Stimulated activated naive B cell treated with anti-CD40 and anti-IgM and Interleukin-4, amounts not matched to agents 10 μg/mL and 1 μg/mL and 100 μg/mL, for 72 hours (primary cell): Measurements from ENCODE around the gene ANTXR2.
A peak's percentile ranks its signal among the peaks of the same experiment; 100 is the strongest.
"Not testable (repeated sequence)": the region's sequence is repeated elsewhere in the genome, so short reads cannot be mapped to it uniquely, and the experiment has no call there.

Experiments used
- ATAC-seq, 2 donors: fragments of 150-1000 bp; cut with Tn5 transposase; replicated peaks; 2 replicates each; pipeline ENCODE4 v1.10.0; 2021; ENCODE audit warnings: moderate library complexity in 1 of 2
- DNase-seq: peaks from one replicate; pipeline ENCODE4 v3.0.0; 2021
- H3K27ac Mint-ChIP-seq: one replicate; pipeline ENCODE4 v1.8.0; 2022; ENCODE audit warnings: mild to moderate bottlenecking, mixed read lengths
- H3K27me3 Mint-ChIP-seq, 2 donors: one replicate each; pipeline ENCODE4 v1.8.0; 2022; ENCODE audit warnings: mixed read lengths in 2 of 2
- H3K36me3 Mint-ChIP-seq, 2 donors: one replicate each; pipeline ENCODE4 v1.8.0; 2022; ENCODE audit warnings: mixed read lengths in 2 of 2, mild to moderate bottlenecking in 1 of 2
- H3K4me1 Mint-ChIP-seq, 2 donors: one replicate each; pipeline ENCODE4 v1.8.0; 2022; ENCODE audit warnings: mixed read lengths in 2 of 2, mild to moderate bottlenecking in 1 of 2
- H3K4me3 Mint-ChIP-seq, 2 donors: one replicate each; pipeline ENCODE4 v1.8.0; 2022; ENCODE audit warnings: mild to moderate bottlenecking in 2 of 2, mixed read lengths in 2 of 2, moderate library complexity in 1 of 2
- H3K9me3 Mint-ChIP-seq, 2 donors: one replicate each; pipeline ENCODE4 v1.8.0; 2022; ENCODE audit warnings: mixed read lengths in 2 of 2, mild to moderate bottlenecking in 1 of 2

ANTXR2 gene

GRCh38 chr4:80012291-80012690 lies 60.7 kb downstream of the ANTXR2 start:
- peaks cover 2 to 9% of the 10 kb centered on the region in 2 donors for H3K4me1 Mint-ChIP-seq
- no peak overlapping the region for H3K4me3 Mint-ChIP-seq
- DNase-seq (no peak), ATAC-seq (no peak)
- peaks cover 8 to 27% of the 10 kb centered on the region in 2 donors for H3K36me3 Mint-ChIP-seq
- H3K9me3 Mint-ChIP-seq: no peaks in the 10 kb centered on the region
- no peaks in the 10 kb centered on the region for H3K27me3 Mint-ChIP-seq
- no peak overlapping the region for H3K27ac Mint-ChIP-seq

DNA sequence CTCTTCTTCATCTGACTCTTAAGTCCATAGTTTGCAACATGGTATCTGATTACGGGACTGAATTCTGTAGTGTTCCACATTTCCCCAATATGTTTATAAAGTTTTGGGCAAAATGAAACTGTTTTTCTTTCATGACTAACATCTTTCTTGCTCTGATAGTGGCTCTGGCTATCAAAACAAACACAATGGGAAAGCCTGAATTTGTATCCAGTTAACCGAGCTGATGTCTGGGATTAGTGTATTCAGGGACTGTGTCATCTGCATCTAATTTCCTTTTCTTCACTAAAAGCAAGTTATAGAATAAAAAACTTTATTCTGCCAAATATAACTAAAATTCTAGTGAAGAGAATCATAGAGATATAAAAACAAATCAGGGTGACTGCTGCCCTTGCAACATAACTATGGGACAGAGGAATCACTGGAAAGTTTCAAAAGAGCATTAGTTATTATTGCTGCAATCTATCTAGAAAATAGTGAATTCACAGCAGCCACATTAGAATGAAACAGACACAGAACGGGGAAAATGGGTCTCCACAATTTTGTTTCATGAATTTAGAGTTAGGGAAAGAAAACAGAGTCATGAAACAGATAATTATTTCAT lies 61.3 kb downstream of the ANTXR2 start:
- Mint-ChIP-seq H3K4me1 (peaks cover 2 to 13% of the 10 kb centered on the region in 2 donors), H3K4me3 (no peak overlapping the region), H3K9me3 (no peaks in the 10 kb centered on the region), H3K27ac (no peak overlapping the region), H3K27me3 (no peaks in the 10 kb centered on the region), H3K36me3 (peaks cover 11 to 32% of the 10 kb centered on the region in 2 donors)
- no peak for DNase-seq
- no peak for ATAC-seq

DNA sequence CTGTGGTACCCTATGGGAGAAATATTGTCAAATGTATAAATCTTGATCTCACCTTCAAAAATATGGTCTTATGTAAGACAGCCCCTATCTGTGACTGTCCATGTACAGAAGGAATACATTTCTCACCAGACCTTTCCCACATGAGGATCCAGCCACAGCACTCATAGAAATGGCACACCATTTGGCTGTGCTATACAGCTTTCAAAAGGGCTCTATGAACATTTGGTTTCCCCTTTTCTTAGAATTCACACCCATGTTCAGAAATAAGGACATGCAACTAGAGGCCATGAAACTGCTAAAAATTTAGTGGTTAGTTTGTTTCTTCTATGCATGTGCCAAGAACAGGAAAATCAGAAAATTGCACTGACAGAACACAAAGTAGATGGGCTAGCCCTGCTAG lies 62.7 kb downstream of the ANTXR2 start:
- Mint-ChIP-seq H3K9me3 (no peaks in the 10 kb centered on the region), H3K4me1 (peaks cover 4 to 27% of the 10 kb centered on the region in 2 donors), H3K27ac (no peak overlapping the region), H3K36me3 (peaks cover 18 to 45% of the 10 kb centered on the region in 2 donors), H3K4me3 (no peak overlapping the region), H3K27me3 (no peaks in the 10 kb centered on the region)
- ATAC-seq: no peak
- no peak for DNase-seq

DNA sequence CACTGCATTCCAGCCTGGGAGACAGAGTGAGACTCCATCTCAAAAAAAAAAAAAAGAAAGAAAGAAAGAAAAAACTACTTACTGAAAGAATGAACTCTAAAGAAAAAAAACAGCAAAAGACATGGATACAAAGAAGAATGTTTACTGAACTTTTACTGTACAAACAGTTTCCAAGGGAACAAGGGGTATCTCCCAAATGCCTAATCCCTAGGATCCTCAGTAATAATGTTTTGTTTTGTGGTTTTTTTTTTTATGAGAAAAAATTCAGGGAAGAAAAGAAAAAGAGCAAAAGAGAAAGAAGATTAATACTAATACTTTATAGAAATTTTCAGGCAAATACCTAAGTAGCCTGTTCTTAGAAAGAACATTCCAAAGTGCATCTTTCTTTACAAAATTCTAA lies 63.2 kb downstream of the ANTXR2 start:
- no peak overlapping the region for H3K4me3 Mint-ChIP-seq
- H3K27me3 Mint-ChIP-seq: no peaks in the 10 kb centered on the region
- no peak overlapping the region for H3K27ac Mint-ChIP-seq
- H3K36me3 Mint-ChIP-seq: peaks cover 19 to 47% of the 10 kb centered on the region in 2 donors
- H3K9me3 Mint-ChIP-seq: no peaks in the 10 kb centered on the region
- no peak for ATAC-seq
- no peak for DNase-seq
- H3K4me1 Mint-ChIP-seq: peaks cover 4 to 28% of the 10 kb centered on the region in 2 donors

DNA sequence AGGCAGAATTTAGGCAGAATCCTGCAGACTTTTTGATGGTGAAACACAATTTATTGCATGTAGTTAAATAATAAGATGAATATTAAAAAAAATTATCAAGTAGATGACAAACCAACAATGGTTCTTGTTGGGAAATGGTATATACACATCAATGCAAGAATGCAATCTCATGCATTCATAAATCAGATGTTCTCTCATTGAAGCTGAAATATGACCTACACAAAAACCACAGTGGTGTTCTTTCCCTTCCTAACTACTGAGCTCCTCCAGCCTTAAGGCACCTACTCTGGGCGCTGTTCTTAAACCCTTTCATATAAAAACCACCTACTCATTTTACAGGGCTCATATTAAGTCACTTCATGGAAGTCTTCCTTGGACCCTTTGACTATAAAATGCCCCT lies 64.1 kb downstream of the ANTXR2 start:
- Mint-ChIP-seq H3K27me3 (no peaks in the 10 kb centered on the region), H3K4me1 (peaks cover 4 to 28% of the 10 kb centered on the region in 2 donors), H3K36me3 (peaks cover 23 to 51% of the 10 kb centered on the region in 2 donors), H3K4me3 (no peak overlapping the region), H3K27ac (no peak overlapping the region), H3K9me3 (peaks cover 4 to 5% of the 10 kb centered on the region in 2 donors)
- no peak for ATAC-seq
- no peak for DNase-seq

- H3K4me3 Mint-ChIP-seq: no peak overlapping the region
- peaks cover 4 to 28% of the 10 kb centered on the region in 2 donors for H3K4me1 Mint-ChIP-seq
- H3K9me3 Mint-ChIP-seq: peaks cover 4 to 5% of the 10 kb centered on the region in 2 donors
- no peak overlapping the region for H3K27ac Mint-ChIP-seq
- no peaks in the 10 kb centered on the region for H3K27me3 Mint-ChIP-seq
- ATAC-seq: no peak
- DNase-seq: no peak
- H3K36me3 Mint-ChIP-seq: peaks cover 24 to 49% of the 10 kb centered on the region in 2 donors
Measured at GRCh38 chr4:80008351-80008750, 64.7 kb downstream of the ANTXR2 start.

- peaks cover 4 to 5% of the 10 kb centered on the region in 2 donors for H3K9me3 Mint-ChIP-seq
- no peaks in the 10 kb centered on the region for H3K27me3 Mint-ChIP-seq
- no peak overlapping the region for H3K27ac Mint-ChIP-seq
- H3K4me3 Mint-ChIP-seq: no peak overlapping the region
- no peak for DNase-seq
- peaks cover 4 to 28% of the 10 kb centered on the region in 2 donors for H3K4me1 Mint-ChIP-seq
- peak in 1 of 2 donors; percentile 65 for ATAC-seq
- H3K36me3 Mint-ChIP-seq: peaks cover 26 to 52% of the 10 kb centered on the region in 2 donors
Measured at GRCh38 chr4:80007745-80008149, 65.3 kb downstream of the ANTXR2 start.

GRCh38 chr4:80006935-80007744 lies 65.9 kb downstream of the ANTXR2 start:
- Mint-ChIP-seq H3K4me3 (no peak overlapping the region), H3K36me3 (peaks cover 26 to 53% of the 10 kb centered on the region in 2 donors), H3K9me3 (peaks cover 4 to 5% of the 10 kb centered on the region in 2 donors), H3K27me3 (no peaks in the 10 kb centered on the region), H3K4me1 (peaks cover 4 to 28% of the 10 kb centered on the region in 2 donors), H3K27ac (no peak overlapping the region)
- no peak for ATAC-seq
- no peak for DNase-seq

DNA sequence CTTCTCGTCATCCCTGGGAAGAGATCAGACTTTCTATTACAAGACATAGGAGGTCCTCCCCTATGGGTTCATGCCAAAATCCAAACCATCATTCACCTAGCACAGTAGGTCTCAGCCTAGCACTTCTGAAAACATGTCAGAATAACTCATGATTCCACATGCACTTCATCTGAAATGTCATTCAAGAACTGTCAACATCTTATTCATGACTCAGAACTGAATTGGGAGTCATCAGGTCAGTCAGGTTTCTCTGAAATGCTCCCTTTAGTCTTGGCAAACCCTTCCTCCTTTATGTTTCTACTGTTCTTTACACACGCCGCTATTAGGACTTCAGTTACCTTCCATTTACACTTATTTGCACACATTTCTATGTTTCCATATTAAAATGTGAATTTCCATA lies 67.2 kb downstream of the ANTXR2 start:
- Mint-ChIP-seq H3K4me3 (no peak overlapping the region), H3K36me3 (peaks cover 31 to 58% of the 10 kb centered on the region in 2 donors), H3K27ac (no peak overlapping the region), H3K9me3 (peaks cover 4 to 5% of the 10 kb centered on the region in 2 donors), H3K27me3 (no peaks in the 10 kb centered on the region), H3K4me1 (peaks cover 4 to 28% of the 10 kb centered on the region in 2 donors)
- peak in 1 of 2 donors; percentile 85 for ATAC-seq
- DNase-seq: no peak

GRCh38 chr4:80004319-80004718 lies 68.7 kb downstream of the ANTXR2 start:
- peaks cover 4 to 28% of the 10 kb centered on the region in 2 donors for H3K4me1 Mint-ChIP-seq
- ATAC-seq: no peak
- H3K27ac Mint-ChIP-seq: no peak overlapping the region
- no peak overlapping the region for H3K4me3 Mint-ChIP-seq
- peaks cover 4 to 5% of the 10 kb centered on the region in 2 donors for H3K9me3 Mint-ChIP-seq
- DNase-seq: no peak
- H3K36me3 Mint-ChIP-seq: peaks cover 31 to 46% of the 10 kb centered on the region in 2 donors
- H3K27me3 Mint-ChIP-seq: no peaks in the 10 kb centered on the region

GRCh38 chr4:80002559-80002958 lies 70.5 kb downstream of the ANTXR2 start:
- H3K27me3 Mint-ChIP-seq, DNase-seq, H3K9me3 Mint-ChIP-seq, H3K27ac Mint-ChIP-seq, ATAC-seq, H3K4me3 Mint-ChIP-seq: not testable (repeated sequence)
- Mint-ChIP-seq H3K36me3 (peaks cover 32 to 41% of the 10 kb centered on the region in 2 donors), H3K4me1 (peaks cover 4 to 21% of the 10 kb centered on the region in 2 donors)

- not testable (repeated sequence) for H3K9me3 Mint-ChIP-seq, H3K4me3 Mint-ChIP-seq, ATAC-seq, DNase-seq, H3K27me3 Mint-ChIP-seq, H3K27ac Mint-ChIP-seq
- Mint-ChIP-seq H3K4me1 (peaks cover 3 to 10% of the 10 kb centered on the region in 2 donors), H3K36me3 (peaks cover 19 to 25% of the 10 kb centered on the region in 2 donors)
Measured at GRCh38 chr4:79999048-79999447, 74.0 kb downstream of the ANTXR2 start.

DNA sequence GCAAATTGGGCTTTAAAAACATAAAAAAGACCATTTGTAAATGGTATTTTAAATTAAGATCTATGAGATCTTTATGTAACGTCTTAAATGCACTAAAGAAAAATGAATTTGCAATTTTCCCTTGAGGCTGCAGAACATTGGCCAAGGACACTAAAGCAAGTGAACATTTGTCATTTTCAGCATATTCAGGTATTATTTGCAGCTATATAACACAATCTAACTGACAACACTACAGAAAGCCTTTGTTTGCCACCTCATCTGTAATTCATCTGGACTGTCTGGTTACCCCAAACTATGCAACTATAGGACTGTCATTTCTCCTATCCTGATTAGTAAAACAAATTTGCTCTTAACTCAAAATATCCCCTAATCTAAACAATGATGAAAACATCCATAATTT lies 74.8 kb downstream of the ANTXR2 start:
- no peak for ATAC-seq
- H3K4me1 Mint-ChIP-seq: peaks cover 5 to 17% of the 10 kb centered on the region in 2 donors
- H3K36me3 Mint-ChIP-seq: peaks cover 17 to 29% of the 10 kb centered on the region in 2 donors
- no peak for DNase-seq
- H3K9me3 Mint-ChIP-seq: no peaks in the 10 kb centered on the region
- H3K27ac Mint-ChIP-seq: no peak overlapping the region
- no peaks in the 10 kb centered on the region for H3K27me3 Mint-ChIP-seq
- no peak overlapping the region for H3K4me3 Mint-ChIP-seq

DNA sequence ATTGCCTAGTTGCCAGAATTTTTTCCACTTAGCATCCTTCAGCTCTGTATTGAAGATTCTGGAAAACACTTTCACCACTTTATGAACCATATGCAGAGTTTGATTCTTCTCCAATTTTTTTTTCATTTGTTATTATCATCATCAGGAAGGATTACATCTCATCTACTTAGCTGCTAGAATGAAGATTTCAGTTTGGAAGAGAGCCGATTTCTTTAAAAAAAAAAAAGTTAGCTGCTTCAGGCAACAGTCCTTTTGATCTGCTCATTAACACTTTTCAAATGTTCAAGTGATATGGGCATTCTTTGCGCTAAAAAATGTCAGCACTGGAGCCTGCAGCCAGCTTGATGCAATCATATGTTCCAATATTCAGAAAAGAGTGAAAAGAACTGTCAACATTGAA lies 76.2 kb downstream of the ANTXR2 start:
- Mint-ChIP-seq H3K4me1 (peaks cover 10 to 25% of the 10 kb centered on the region in 2 donors), H3K9me3 (no peaks in the 10 kb centered on the region), H3K36me3 (peaks cover 15 to 30% of the 10 kb centered on the region in 2 donors), H3K27ac (no peak overlapping the region), H3K27me3 (no peaks in the 10 kb centered on the region), H3K4me3 (no peak overlapping the region)
- ATAC-seq (no peak), DNase-seq (no peak)

GRCh38 chr4:79993476-79993875 lies 79.6 kb downstream of the ANTXR2 start:
- Mint-ChIP-seq H3K4me3 (no peak overlapping the region), H3K36me3 (peaks cover 16 to 33% of the 10 kb centered on the region in 2 donors), H3K27ac (no peak overlapping the region), H3K4me1 (peaks cover 15 to 41% of the 10 kb centered on the region in 2 donors), H3K9me3 (peaks cover 1 to 3% of the 10 kb centered on the region in 2 donors), H3K27me3 (no peaks in the 10 kb centered on the region)
- DNase-seq: no peak
- no peak for ATAC-seq
